HUES64 (cell line): ENCODE results near the gene ZC3H12D.
"Not testable (repeated sequence)": the region's sequence is repeated elsewhere in the genome, so short reads cannot be mapped to it uniquely, and the experiment has no call there.

Experiments
- H3K27ac ChIP-seq: 2 replicates; pipeline ENCODE4 v1.7.0; 2013; ENCODE audit warnings: low read depth, low read length, inconsistent platforms
- H3K27me3 ChIP-seq: 2 replicates; pipeline ENCODE4 v1.6.1; 2013; ENCODE audit warnings: mild to moderate bottlenecking, low read length; ENCODE audit not compliant: insufficient read depth
- H3K36me3 ChIP-seq: 2 replicates; pipeline ENCODE4 v1.6.1; 2013; ENCODE audit warnings: mild to moderate bottlenecking, low read length; ENCODE audit not compliant: insufficient read depth
- H3K4me1 ChIP-seq: 2 replicates; pipeline ENCODE4 v1.6.1; 2013; ENCODE audit warnings: mild to moderate bottlenecking, low read length, moderate library complexity; ENCODE audit not compliant: insufficient read depth
- H3K4me3 ChIP-seq: 2 replicates; pipeline ENCODE4 v1.5.1; 2013; ENCODE audit warnings: mild to moderate bottlenecking, low read length, moderate library complexity
- H3K9ac ChIP-seq: 2 replicates; pipeline ENCODE4 v1.6.1; 2013; ENCODE audit warnings: mild to moderate bottlenecking, low read depth, low read length
- H3K9me3 ChIP-seq: 2 replicates; pipeline ENCODE4 v1.6.1; 2013; ENCODE audit warnings: low read depth, low read length; ENCODE audit not compliant: insufficient read depth
- WGBS: fragments of 150-250, 120-280 bp; methylation state at CpG from one replicate; pipeline ENCODE4 v1.1.7; 2013; ENCODE audit warnings: missing lambda C conversion rate; 5-methylcytosine and 5-hydroxymethylcytosine counted together

Gene ZC3H12D

DNA sequence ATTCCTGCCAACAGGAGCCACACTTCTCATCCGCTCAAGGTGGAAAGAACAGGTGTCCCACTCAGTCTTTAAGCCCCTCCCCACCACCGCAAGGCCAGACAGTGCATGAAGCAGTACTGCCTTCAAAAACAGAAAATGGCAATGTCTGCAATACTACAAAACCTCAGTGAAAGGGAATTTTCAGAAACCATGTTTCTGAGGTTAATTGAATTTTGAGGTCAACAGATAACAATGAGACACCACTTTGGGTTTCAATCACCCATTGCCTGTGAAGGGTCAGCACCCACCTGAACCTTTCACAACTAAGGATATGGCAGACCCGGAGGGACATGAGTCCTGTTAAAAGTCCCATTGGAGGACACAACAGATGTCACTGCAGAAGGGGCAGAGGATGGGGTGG is 13.0 kb downstream of the ZC3H12D start:
- Histone ChIP-seq H3K27me3 (no peaks in the 10 kb centered on the region), H3K9ac (no peak overlapping the region), H3K9me3 (no peaks in the 10 kb centered on the region), H3K36me3 (no peaks in the 10 kb centered on the region), H3K4me1 (peaks cover 4% of the 10 kb centered on the region; the same call in 1 of the 2 replicates), H3K27ac (no peak overlapping the region), H3K4me3 (no peak overlapping the region)
- 92% methylated on average over 3 of the region's 3 CpGs for WGBS

DNA sequence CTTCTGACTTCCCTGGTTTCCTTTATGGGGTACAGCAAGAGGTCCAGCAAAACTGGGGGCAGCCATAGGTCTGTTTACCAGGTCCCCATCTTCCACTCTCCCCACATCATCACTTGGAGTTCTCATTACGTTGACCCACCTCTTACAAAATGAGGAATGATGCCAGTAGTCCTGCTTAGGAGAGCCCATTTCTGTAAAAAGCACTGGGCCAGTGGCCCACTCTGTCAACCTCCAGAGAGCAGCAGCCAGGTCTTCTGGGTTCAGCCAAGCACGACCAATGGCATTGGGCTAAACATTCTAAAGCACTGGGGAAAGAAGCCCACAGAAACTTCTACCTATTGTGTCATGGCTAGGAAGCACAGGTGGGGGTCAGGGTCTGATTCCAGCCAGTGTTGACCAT is 13.9 kb downstream of the ZC3H12D start:
- H3K9me3 ChIP-seq: no peaks in the 10 kb centered on the region
- H3K27me3 ChIP-seq: no peaks in the 10 kb centered on the region
- no peaks in the 10 kb centered on the region for H3K36me3 ChIP-seq
- H3K9ac ChIP-seq: no peak overlapping the region
- peaks cover 4% of the 10 kb centered on the region; the same call in 1 of the 2 replicates for H3K4me1 ChIP-seq
- WGBS: 94% methylated on average over 2 of the region's 2 CpGs
- no peak overlapping the region for H3K27ac ChIP-seq
- no peak overlapping the region for H3K4me3 ChIP-seq

DNA sequence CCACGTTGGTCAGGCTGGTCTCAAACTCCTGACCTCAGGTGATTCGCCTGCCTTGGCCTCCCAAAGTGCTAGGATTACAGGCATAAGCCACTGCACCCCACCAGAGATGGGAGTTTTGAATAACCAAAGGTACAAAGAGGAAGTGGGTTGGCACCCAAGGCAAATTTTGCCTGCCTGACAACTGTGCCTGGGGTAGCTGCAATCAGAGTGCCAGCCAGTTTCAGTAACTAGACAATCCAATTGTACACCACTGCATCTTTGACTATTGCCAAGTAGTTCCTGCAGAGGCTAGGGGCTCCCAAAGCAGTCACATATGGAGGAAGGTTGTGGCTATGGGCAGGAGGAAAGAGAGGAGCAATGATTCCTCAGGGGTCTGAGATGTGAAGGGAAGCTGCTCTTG is 16.6 kb downstream of the ZC3H12D start:
- Histone ChIP-seq H3K9me3 (no peaks in the 10 kb centered on the region), H3K9ac (no peak overlapping the region), H3K36me3 (no peaks in the 10 kb centered on the region), H3K4me3 (no peak overlapping the region), H3K27me3 (no peaks in the 10 kb centered on the region), H3K4me1 (peaks cover under 1% of the 10 kb centered on the region; the same call in 1 of the 2 replicates), H3K27ac (no peak overlapping the region)
- 86% methylated on average over 2 of the region's 2 CpGs for WGBS

DNA sequence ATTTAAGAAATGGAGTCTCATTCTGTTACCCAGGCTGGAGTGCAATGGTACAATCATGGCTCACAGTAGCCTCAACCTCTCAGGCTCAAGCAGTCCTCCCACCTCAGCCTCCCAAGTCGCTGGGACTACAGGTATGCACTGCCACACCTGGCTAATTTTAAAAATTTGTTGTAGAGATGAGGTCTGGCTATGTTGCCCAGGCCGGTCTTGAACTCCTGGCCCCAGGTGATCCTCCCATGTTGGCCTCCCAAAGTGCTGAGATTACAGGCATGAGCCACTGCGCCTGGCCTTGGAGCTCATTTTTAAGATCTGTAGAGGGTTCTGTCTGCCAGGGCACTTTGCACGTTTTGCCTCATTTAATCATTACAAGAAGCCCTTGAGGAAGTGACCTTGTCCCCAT is 17.5 kb downstream of the ZC3H12D start:
- H3K4me1 ChIP-seq: no peaks in the 10 kb centered on the region
- H3K9me3 ChIP-seq: no peaks in the 10 kb centered on the region
- no peaks in the 10 kb centered on the region for H3K36me3 ChIP-seq
- H3K4me3 ChIP-seq: no peak overlapping the region
- WGBS: 87% methylated on average over 4 of the region's 4 CpGs
- no peak overlapping the region for H3K9ac ChIP-seq
- H3K27ac ChIP-seq: no peak overlapping the region
- H3K27me3 ChIP-seq: no peaks in the 10 kb centered on the region

DNA sequence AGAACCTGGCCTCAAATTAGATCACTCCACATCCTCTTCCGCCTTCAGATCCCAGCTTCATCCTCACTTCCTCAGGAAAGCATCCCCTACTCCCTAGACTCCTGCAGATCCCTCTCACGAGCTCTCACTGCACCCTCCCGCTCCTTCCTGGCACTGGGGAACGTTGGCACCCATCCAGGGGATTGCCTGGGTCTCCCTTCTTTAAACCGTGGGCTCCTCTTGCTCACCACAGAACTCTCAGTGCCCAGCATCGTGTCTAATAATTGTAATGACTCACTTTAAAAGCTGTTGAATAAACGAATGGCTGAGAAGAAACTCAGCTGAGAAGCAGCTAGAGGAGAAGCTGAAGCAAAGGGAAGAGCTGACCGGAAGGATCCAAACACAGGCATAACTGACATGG is 20.4 kb downstream of the ZC3H12D start:
- H3K36me3 ChIP-seq: no peaks in the 10 kb centered on the region
- H3K4me1 ChIP-seq: no peaks in the 10 kb centered on the region
- 86% methylated on average over 8 of the region's 8 CpGs for WGBS

DNA sequence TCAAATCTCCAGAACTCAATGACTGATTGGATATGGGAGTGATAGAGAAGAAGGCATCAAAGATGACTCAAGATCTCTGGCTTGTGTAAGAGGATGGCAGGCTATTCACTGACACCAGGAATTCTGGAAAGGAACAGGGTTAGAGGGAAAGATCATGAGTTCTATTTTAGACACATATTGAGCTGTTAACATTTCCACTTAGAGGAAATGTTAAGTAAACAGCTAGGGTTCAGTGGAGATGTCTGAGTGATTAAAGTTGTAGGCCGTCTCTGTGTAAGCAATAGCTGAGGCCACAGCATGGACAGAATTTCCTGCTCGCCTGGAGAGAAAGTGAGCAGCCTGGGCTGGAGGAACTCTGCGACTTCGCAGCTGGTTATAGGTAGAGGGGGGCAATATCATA is 21.0 kb downstream of the ZC3H12D start:
- Histone ChIP-seq H3K27me3 (no peaks in the 10 kb centered on the region), H3K9ac (no peak overlapping the region), H3K4me1 (no peaks in the 10 kb centered on the region), H3K9me3 (no peaks in the 10 kb centered on the region), H3K27ac (no peak overlapping the region), H3K4me3 (no peak overlapping the region), H3K36me3 (no peaks in the 10 kb centered on the region)
- 89% methylated on average over 4 of the region's 4 CpGs for WGBS

More for the DNA sequence above, 20.4 kb downstream of the ZC3H12D start:
- H3K27me3 ChIP-seq: no peaks in the 10 kb centered on the region
- no peak overlapping the region for H3K9ac ChIP-seq
- H3K9me3 ChIP-seq: no peaks in the 10 kb centered on the region
- no peak overlapping the region for H3K27ac ChIP-seq
- no peak overlapping the region for H3K4me3 ChIP-seq

DNA sequence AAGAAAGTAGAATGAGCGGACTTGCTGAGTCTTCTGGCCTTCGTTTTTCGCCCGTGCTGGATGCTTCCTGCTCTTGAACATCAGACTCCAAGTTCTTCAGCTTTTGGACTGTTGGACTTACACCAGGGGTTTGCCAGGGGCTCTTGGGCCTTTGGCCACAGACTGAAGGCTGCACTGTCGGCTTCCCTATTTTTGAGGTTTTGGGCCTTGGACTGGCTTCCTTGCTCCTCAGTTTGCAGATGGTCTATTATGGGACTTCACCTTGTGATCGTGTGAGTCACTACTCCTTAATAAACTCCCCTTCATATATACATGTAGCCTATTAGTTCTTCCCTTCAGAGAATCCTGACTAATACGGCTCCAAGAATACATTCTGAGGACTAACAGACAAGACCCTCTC is 22.1 kb downstream of the ZC3H12D start:
- 93% methylated on average over 7 of the region's 7 CpGs for WGBS
- not testable (repeated sequence) for H3K27me3 ChIP-seq, H3K4me3 ChIP-seq, H3K27ac ChIP-seq, H3K4me1 ChIP-seq, H3K36me3 ChIP-seq, H3K9me3 ChIP-seq, H3K9ac ChIP-seq

DNA sequence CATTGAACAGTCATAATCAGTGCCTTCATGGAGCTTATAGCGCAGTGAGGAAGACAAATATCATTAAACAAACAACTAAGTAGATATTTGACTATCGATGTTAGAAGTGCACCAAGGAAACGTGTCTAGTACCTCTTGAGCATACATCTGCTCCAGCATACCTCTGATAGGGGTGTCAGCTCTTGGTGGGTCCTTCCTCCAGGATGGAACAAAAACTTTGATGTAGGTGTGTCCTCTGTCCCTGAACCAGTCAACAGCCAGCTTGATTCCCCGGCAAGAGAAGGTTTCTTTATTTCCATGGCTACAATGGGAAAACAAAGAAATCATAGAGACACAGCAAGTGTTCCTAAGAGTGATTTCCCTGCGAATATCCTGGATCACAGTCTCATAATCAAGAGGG is 23.1 kb downstream of the ZC3H12D start:
- Histone ChIP-seq H3K36me3 (no peaks in the 10 kb centered on the region), H3K9me3 (no peaks in the 10 kb centered on the region), H3K4me1 (no peaks in the 10 kb centered on the region), H3K27ac (no peak overlapping the region), H3K9ac (no peak overlapping the region), H3K27me3 (peaks cover 2% of the 10 kb centered on the region; the same call in 1 of the 2 replicates), H3K4me3 (no peak overlapping the region)
- 97% methylated on average over 5 of the region's 5 CpGs for WGBS

DNA sequence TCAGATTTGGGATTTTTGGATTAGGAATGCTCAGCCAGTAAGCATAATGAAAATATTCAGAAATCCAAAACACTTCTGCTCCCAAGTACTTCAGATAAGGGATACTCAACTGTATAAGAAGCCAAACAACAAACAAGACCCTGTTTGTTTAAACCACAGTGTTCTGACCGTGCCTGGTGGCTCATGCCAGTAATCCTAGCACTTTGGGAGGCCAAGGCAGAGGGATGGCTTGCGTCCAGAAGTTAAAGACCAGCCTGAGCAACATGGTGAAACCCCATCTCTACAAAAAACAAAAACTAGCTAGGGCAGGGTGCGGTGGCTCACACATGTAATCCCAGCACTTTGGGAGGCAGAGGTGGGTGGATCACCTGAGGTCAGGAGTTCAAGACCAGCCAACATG is 24.6 kb downstream of the ZC3H12D start:
- not testable (repeated sequence) for H3K27me3 ChIP-seq, H3K4me1 ChIP-seq, H3K9ac ChIP-seq, H3K27ac ChIP-seq, H3K9me3 ChIP-seq, H3K36me3 ChIP-seq, H3K4me3 ChIP-seq
- whole genome bisulfite sequencing: 94% methylated on average over 3 of the region's 3 CpGs

DNA sequence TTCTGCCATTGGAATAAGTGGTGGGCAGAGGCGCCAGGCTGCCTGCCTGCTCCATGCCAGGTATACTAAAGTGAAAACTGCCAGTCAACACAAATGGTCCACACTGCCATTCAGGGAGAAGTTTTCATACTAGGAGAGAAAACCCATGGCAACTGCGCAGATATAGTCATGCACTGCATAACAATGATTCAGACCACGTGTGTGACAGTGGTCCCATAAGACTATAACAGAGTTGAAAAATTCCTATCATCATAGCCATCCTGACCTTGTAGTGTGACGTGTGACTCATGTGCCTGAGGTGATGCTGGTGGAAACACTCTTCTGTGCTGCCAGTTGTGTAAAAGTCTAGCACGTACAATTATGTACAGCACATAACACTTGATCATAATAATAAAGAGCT is 25.1 kb downstream of the ZC3H12D start:
- Histone ChIP-seq H3K27ac (no peak overlapping the region), H3K4me1 (no peaks in the 10 kb centered on the region), H3K4me3 (no peak overlapping the region), H3K36me3 (no peaks in the 10 kb centered on the region), H3K9ac (no peak overlapping the region), H3K9me3 (no peaks in the 10 kb centered on the region), H3K27me3 (peaks cover 2% of the 10 kb centered on the region; the same call in 1 of the 2 replicates)
- 92% methylated on average over 5 of the region's 5 CpGs for WGBS

DNA sequence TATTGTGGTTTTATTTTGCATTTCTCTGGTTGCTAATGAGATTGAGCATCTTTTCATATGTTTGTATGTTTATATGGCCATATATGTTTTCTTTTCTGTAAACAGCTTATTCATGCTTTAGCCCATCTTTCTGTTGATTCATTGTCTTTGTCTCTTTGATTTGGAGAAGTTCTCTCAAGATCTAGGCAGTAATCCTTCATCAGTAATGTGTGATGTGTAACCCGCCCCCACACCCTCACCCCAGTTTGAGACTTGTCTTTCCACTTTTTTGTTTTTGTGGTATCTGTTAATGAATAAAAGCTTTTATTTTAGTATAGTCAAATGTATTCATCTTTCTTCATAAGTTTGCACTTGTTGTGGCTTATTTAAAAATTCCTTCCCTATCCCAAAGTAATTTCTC is 26.0 kb downstream of the ZC3H12D start:
- WGBS: no CpG with 5 or more reads among the region's 1 CpG
- Histone ChIP-seq H3K9ac (no peak overlapping the region), H3K4me1 (no peaks in the 10 kb centered on the region), H3K27me3 (peaks cover 2% of the 10 kb centered on the region; the same call in 1 of the 2 replicates), H3K9me3 (no peaks in the 10 kb centered on the region), H3K4me3 (no peak overlapping the region), H3K27ac (no peak overlapping the region), H3K36me3 (no peaks in the 10 kb centered on the region)

DNA sequence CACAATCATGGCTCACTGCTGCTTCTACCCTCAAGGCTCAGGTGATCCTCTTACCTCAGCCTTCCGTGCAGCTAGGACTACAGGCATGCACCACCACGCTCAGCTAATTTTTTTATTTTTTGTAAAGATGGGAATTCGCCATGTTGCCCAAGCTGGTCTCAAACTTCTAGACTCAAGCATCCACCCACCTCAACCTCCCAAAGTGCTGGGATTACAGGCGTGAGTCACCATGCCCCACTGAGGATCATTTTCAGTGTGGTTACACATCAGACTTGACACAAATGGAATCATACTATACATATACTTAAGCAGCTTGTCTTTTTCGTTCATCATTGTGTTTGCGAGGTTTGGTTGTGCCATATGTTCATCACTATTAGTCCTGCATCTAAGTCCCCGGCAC is 26.6 kb downstream of the ZC3H12D start:
- H3K9ac ChIP-seq: no peak overlapping the region
- peaks cover 8% of the 10 kb centered on the region for H3K27me3 ChIP-seq
- H3K27ac ChIP-seq: no peak overlapping the region
- H3K4me3 ChIP-seq: no peak overlapping the region
- WGBS: 97% methylated on average over 7 of the region's 7 CpGs
- H3K4me1 ChIP-seq: no peaks in the 10 kb centered on the region
- H3K9me3 ChIP-seq: no peaks in the 10 kb centered on the region
- no peaks in the 10 kb centered on the region for H3K36me3 ChIP-seq
